GM18868 (cell line): Measurements from ENCODE around the gene ELK3.
A peak's percentile ranks its signal among the peaks of the same experiment; 100 is the strongest.

Source experiments
- ATAC-seq: cut with Tn5 transposase; IDR thresholded peaks from one replicate; pipeline ENCODE4 v1.9.1; 2021; ENCODE audit warnings: mild to moderate bottlenecking, moderate library complexity; ENCODE audit not compliant: unreplicated experiment

Gene ELK3

DNA sequence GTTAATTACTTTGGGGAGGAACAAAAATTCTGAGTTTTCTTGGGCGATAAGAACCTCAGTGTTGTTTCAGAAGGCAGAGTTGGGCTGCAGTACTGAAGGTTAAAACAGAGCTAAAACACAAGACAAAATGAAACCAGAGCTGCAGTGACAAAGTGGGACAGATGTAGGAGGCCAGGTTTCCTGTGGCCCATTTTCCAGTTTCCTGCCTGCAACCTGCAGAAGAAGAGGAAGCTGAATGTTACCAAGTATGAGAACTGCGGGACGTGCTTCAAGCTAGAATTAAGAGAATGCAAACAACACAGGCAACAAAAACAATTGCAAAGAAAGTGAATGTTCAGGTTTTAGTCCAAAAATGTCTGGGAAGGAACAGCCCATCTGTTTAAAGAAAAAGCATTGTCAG, 17.8 kb downstream of the ELK3 start:
- ATAC-seq, result no peak

DNA sequence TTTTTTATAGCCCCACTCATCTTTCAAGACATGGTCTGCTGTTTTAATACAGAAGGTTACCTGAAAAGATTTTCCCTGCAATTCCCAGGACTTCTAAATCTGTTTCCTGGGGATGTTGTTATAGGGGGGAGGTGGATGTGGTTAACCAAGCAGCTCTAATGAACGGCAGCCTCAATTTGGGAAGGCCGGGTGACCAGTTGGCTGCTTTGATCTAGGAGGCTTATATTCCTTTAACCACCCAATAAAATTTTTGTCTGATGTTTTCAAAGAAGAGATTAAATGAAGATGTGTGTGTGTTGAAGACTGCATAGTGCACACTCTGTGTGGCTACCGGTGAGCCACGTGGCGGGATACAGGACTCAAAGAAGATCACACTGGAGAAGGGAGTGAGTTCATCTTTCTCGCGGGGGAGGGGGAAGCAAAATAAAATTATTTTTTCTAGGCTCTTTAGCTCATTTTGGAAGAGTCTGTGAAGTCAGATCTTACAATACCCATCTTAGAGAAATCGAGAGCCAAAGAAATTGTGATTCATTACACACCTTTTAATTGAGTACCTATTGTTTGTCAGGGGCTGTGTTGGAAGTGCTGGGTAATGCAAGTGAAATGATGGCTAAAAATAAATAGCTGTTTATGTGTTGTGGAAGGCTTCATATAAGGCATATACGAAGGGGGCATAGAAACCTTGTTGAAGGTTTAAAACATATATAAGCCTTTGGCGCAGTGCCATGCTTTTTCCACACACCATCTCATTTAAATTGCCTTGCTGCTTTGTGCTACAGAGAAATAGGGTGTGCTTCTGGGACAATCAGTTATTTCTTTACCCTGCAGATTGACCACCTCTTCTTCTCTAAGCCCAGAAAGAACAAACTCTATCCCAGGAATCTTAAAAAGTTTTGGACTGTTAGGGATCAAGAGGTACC, 18.5 kb downstream of the ELK3 start:
- no peak for ATAC-seq

DNA sequence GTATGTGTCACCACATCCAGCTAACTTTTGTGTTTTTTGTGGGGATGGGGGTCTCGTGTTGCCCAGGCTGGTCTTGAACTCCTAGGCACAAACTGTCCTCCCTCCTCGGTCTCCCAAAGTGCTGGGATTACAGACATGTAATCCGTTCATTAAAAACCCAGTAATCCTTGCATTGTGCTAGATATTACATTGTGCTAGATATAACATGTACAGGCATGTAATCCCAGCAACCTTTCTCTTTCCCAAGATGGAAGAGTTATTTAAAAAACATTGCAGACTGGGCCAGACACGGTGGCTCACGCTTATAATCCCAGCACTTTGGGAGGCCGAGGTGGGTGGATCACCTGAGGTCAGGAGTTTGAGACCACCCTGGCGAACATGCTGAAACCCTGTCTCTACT, 19.7 kb downstream of the ELK3 start:
- no peak for ATAC-seq

DNA sequence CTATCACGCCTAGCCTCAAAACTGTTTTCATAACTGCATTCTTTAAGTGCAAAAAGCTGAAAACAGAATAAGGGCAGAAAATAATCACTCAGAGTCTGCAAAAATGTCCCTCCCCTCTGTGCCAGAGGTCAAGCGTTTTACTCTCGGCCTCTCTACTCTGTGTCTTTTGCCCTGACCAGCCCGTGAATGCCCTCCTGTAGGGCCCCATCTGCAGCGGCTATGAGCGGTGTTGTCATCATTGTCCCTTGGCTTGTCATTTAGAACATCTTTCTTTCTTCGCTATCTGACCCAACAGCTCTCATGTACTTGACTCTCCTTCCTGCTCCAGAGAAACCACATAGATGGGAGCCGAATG, 21.7 kb downstream of the ELK3 start:
- ATAC-seq, result no peak

DNA sequence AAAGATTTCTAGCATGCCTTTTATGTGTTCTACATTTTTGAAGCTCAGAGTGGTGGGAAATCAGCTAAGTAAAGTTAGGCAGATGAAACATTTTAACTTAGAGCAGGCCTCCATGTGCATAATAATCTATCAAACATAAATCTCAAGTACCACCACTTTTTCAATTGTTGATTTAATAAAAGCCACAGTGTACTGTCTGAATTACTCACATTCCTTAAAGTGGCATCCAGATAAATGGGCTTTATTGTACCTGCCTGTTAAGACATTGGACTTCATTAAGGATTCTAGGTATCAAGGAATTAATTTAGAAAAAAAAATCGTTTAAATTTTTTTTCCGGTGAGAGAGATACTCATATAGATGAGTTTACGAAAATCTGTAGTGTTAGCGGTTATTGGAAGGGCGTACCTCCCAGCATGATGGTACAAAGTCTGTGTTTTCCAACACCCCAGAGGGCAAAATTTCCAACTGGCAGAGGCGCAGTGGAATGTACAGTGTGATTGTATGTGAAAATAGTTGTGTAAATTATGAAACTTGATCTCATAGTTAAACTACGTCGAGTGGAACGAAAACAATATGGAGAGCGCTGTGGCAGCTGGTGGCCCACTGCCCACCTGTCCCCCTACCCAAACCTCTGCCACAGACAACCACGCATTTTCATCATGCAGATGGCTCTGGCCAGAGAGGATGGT, 25.0 kb downstream of the ELK3 start:
- ATAC-seq, result no peak

DNA sequence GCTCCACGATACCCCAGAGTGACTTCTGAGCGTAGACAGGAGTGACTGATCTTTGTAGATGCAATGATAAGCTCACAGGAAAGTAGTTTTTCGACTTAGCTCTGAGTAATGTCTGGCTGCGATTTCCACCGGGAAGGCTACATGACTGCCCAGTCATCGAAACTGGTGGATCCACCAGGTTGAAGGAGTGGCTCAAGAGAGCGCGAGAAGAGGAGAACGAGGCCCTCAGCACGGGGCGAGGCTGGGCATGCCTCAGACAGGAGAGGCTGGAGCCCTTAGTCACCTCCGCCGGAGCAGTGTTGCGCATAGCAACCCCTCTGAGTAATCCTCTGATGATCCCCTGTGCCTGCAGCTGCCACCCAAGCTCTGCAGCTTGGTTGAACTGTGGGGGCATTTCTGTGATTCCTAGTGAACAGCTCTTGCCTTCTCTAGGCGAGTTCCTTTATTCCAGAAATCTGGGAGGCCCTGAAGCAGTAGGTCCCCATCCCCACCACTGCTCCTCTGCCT, 25.6 kb downstream of the ELK3 start:
- ATAC-seq, result no peak

DNA sequence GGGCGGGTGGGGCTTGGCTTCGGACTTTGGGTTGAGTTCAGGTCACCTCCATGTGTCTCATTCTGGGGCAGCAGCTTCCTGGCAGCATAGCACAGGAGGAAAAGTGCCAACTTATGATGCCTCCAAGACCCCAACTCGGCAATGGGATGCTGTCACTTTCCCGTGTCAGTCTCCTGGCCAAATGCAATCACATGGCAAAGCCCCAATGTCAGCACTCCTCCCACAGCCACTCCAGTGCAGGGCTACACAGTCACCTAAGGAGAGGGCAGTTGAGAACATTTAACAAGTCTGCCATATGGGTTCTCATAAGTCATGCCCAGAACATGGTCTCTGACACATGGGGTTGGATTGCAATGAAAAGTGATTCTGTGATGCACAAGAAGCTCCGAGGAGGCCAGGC, 26.7 kb downstream of the ELK3 start:
- ATAC-seq, result no peak

DNA sequence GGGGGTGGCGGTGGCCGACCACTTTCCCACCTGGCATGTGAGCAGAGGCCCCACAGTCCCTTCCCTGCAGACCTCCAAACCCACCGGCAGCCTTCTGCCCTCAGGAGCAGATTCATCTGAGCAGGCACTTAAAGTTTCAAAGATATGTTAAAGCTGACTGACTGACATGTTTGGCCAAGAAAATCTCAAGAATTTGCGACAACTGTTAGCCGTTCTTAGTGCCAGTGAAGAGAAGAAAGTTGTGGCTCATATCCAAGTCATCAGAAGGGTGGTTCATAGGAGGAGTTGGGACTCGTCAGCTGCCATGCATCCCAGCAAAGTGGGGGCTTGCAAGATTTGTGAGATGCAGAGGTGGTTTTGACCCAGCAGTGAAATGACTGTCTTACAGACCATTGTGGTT, 27.2 kb downstream of the ELK3 start:
- no peak for ATAC-seq

DNA sequence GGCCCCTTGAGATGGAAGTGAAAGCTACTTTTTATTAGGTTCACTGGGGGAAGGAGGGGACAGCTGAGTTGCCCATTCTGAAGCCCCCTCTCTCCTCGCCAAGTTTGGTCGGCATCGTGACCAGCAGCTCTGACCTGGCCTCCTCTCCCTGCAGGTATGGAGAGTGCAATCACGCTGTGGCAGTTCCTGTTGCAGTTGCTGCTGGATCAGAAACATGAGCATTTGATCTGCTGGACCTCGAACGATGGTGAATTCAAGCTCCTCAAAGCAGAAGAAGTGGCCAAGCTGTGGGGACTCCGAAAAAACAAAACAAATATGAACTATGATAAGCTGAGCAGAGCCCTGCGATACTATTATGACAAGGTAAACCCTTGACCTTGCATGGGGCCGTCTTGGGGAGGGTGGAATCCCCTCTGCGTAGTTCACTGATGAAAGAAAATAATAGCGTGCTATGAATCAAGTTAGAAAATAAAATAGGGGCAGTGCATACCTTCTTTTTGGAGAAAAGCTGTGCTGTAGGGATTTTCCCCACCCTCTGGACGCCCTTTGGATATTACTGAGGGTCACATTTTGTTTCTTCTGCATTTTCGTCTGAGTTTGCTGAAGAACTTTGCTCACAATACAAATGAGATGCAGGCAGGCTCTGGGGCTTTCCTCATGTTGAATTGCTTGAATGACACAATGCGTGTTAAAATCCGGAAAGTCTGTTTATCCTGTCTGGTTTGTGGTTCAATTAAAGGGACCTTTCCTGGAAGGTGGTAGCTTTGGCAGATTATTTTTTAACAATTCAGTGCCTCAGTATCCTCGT, 29.4 kb downstream of the ELK3 start:
- peak; percentile 47 for ATAC-seq

DNA sequence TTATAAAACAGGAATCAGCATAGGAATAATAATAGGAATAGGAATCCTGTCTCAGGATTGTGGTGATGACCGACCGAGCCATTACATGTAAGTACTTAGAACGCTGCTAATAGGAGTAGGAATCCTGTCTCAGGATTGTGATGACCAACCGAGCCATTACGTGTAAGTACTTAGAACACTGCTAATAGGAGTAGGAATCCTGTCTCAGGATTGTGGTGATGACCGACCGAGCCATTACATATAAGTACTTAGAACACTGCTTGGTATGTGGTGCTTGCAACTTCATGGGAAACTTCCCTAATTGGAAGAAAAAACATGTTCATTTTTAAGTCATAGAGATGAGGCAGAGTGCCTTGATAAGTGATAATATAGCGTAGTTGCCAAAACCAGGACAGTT, 30.0 kb downstream of the ELK3 start:
- no peak for ATAC-seq

DNA sequence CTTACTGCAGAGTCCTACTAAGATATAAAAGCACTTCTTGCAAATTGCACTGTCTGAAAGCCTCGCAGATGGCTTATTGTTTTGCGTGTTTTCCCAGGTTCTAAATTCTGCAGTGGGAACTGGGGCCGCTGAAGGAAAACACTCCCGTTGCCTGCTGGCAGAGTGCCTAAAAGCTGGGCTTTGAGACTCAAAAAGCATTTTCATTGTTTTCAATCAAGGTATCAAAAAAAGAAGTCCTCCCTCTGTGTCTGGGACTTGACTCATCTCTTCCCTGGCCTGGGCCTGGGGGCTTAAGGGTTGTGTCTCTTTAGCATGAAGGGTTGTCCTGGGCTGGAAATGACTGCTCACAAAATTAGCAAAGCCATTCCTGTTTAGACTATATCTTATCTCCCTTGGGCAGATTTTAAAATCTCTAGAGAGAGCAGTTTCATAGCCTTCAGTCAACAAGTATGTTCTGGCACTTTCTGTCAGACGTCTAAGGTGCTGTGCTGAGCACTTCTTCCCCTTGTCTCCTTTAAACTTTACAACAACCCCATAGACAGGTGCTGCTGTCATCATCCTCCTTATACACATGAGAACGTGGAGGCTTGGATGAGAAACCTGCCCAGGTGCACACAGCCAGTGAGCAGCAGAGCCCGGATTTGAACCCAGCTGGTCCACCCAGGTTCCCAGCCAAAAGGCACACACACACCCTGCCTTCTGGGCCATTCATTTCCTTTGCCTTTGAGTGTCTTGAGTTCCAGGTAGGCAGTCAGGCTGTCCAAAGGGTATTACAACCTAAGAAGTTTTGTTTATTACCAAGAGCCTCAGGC, 31.1 kb downstream of the ELK3 start:
- no peak for ATAC-seq

DNA sequence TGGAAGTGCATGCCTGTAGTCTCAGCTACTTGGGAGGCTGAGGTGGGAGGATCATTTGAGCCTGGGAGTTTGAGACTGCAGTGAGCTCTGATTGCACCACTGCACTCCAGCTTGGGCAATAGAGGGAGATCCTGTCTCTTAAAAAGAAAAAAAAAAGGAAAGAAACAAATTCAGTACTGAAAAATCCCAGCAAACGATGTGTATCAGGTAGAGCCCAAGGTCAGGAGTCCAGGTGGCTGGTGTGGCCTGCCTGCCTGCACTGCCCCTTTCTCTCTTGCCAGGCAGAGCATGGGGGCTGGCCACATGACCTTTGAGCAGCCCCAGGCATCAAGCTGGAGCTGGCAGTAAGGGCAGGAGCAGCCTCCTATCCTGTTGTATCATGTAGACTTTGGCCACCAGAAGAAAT, 31.8 kb downstream of the ELK3 start:
- ATAC-seq, result no peak

DNA sequence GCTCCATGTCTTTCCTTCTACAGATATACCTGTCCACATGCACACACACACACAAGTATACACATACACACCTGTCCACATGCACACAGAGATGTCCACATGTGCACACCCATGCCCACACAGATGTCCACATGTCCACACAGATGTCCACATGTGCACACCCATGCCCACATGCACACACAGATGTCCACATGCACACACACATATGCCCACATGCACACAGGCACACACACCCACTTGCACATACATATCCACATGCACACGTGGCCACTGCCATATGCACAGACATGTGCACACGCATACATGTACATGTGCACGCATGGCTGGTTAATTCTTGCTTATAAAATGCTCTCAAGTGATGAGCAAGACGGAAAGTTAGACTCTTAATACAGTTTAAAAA, 32.2 kb downstream of the ELK3 start:
- no peak for ATAC-seq

DNA sequence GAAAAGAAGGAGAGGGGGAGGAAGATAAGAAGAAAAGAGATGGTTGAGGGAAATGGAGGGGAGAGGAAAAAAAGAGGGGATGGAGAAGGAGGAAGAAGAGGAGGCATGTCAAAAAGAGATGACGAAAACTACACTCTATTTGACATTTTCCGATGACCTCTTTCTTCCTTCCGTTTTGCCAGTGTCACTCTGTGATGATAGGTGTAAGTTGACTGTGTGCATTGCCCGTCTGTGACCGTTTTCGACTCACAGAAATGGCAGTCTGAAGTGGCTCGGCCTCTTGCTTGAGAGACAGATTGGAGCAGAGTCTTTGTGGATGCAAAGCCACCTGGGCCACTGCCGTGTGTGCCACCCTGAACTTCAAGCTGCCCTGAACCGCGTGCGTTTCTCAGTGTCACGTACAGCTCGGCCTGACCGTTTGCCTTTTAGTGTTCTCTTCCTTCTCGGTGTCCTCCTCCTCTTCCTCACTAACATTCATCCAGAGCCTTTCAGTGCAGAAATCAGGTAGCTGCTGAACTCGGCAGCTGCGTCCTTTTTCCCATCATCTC, 32.7 kb downstream of the ELK3 start:
- no peak for ATAC-seq

DNA sequence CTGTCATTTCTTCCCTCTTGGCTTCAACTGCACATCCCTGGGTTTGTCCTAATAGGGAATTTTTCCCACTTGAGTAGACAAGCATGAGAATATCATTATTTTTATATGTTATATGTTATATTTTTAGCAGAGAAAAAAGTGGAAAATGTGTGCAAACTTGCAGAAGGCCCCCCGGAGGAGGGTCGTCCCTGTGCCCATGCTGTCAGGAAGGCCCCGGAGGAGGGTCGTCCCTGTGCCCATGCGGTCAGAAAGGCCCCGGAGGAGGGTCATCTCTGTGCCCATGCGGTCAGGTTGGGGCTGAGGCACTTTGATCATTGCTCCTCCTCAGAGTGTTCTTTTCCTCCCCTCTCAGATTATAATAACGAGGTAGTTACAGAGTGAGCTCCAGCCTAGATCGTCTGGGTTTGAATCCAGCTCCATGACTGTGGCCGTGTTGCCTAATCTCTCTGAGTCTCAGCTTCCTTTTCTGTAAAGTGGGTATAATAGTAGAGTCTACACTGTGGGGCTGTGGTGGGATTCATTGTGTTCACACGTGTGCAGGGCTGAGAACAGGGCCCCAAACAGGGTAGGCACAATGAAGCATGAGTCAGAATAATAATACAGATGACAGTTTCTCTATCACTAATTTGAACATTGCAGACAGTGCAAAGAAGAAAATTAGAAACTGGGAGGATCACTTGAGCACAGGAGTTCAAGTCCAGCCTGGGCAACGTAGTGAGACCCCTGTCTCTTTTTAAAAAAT, 33.4 kb downstream of the ELK3 start:
- ATAC-seq, result no peak

DNA sequence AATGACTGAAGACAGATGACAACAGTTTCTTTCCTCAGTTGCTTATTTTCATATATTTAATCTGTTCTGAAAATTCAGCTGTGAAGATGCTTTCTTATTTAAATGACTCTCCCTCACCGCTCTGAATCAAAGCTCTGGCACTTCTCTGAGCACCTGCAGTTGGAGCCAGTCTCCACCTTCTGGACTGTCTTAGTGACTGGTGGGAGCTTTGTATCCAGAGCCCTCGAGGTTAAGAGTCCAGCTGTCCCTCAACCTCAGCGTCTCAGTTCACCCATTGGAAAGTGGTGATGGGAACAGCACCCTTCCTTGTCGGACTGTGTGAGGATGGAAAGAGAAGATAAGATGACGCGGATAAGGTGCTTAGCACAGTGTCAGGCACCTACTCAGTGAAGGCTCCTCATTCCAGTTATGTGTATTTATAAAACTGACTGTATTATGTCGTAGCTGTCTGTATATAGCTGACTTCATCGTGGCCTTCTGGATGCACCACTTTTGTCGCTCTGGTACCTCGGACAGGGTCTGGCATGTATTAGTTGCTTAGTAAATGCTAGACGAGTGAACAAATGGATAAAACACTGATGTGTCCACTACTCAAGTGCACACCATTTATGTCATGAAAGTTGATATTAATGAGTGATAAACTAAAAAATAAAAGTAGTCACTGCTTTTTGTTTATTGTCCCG, 34.5 kb downstream of the ELK3 start:
- ATAC-seq, result no peak

DNA sequence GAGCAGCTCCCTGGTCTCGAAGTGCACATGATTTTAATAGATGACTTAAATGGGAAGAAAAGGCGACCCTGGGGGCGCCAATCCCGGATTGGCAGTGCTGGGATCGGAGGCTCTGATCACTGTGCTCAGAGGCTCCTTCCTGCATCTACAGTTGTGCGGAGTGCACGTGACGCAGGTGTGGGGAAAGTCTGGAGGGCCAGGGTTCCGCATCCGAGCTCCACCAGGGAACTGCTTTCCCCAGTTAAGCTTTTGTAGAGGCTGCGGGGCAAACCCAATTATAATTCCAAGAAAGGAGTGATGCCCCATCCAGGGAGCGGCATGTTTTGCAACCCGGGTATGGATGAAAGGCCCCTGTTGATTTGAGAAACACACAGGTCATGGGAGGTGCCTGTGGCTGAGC, 36.5 kb downstream of the ELK3 start:
- no peak for ATAC-seq

DNA sequence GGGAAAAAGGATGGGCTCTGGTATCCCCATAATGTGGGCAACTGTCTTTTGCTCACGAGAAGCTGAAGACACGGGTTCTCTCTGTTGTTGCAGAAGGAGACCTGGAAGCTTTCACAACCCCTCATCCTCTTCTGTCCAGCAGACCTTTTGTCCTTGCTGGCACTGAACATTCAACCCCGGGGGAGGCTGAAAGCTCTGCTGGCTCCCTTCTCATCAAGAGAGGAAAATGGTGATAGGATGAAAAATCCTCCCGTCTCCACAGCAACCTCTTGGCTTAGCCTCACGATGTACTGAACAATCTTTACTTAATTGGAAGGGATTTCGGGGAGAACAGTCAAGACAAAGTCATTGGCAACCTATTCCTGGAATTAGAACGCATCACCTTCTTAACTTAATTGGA, 39.0 kb downstream of the ELK3 start:
- ATAC-seq, result no peak

DNA sequence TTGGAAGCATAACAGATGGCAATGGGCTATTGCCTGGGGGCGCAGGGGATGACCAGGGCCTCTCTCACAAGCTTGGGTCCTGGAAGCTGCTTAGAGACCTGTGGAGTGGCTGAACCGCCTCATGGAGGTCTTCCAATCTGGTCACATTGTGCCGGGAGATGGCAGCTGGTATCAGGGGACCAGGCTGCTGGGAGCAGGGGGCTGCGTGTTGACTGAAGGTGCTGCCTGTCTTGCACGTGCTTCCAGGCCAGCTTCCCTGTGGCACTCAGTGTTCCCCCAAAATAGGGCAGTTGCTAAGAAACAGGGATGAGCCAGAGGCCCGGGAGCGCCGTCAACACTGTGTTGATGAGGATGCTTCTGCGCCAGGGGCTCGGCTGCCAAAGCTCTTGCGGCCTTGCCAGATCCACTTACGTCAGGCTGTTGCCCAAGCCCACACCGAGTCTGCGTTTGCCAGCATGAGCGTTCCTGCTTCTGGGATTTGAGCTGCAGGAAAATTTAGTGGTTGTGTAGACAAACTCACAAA, 39.8 kb downstream of the ELK3 start:
- ATAC-seq, result no peak
